NK-92 (cell line): ENCODE results near the gene NT5C3B.

Experiments
- DNase-seq: peaks from one replicate; lab custom pipeline; 2025; ENCODE audit not compliant: unreplicated experiment; lab: John Stamatoyannopoulos, UW

The NT5C3B gene

DNA sequence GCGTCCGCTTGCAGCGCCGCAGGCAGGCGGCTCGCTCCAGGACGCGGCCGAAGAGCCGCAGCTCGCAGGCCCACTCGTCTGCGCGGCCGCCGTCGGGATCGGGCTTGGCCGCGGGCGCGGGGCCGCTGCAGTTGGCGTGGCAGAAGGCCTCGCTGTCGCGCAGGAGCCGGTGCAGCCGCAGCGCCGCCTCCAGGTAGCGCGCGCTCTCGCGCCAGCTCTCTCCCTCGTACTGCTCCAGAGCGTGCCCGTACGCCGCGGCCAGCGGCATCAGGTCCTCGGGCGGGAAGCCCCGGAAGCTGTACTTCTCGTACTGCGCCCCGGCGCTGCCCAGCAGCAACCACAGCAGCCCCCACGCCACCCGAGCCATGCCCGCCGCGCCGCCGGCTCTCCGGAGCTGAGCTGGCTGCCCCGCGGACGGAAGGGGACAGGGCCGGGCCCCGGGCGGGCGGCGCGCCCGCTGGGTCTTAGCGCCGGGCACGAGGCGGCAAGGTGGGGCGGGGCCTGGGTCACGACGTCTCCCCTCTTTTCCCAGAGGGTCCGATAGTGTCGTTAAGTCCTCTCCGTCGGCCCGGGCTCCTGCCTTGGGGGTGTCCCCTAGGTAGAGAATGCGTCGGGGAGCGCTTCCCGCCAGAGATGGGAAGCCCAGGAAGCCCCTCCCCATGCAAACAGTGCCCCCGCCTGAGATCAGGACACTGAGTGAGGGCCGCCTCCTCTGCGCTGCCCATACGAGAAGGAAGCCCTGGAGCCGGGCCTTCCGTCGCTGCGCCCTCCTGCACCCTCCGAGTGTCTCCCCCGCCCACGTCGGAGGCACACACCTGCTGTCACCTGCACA, 24.3 kb downstream of the NT5C3B start, which contains the start of gene P3H4:
Gene P3H4 (minus strand): TSS at position 401 of the 832 bp plus-strand sequence. CDS start 34 bp downstream, at position 367.
- no peak for DNase-seq

DNA sequence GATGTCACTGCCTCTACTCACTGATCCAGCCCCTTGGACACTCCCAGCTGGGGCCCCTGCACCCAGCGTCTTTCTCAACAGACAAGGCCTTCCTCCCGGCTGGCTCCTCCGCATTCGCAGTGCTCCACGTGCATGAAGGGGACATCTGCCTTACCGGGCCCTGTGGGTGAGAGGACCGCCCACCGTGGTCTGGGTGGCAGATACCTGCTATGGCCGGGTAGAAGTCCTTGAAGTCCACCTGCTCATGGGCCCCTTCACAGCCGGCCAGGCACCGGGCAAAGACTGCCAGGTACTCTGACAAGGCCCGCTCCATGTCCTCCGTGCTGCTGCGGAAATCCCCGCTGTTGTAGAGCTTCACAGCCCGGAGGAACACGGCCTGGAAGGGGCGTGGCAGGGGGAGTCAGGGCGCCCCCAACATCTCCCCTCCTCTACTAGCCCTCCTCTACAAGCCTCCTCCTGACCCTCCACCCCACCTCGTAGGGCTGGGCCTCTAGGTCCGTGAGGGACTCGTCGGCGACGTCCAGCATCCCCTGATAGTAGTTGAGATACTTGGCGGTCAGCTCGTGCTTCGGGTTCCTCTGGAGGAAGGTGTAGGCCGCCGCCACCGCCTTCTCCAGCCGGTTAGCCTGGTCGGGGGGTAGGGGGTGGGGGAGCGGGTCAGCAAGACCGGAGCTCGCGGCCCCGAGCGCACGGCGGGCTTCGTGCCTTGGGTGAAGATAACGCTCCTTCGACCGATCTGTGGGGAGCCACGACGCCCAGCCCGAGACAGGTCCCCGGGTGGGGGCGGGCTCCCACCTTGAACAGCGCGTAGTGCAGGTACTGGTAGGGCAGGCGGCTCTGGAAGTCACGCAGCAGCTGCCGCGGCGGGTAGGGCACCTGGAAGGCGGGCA, 25.1 kb downstream of the NT5C3B start:
- no peak for DNase-seq

GRCh38 chr17:41806685-41807445, 29.2 kb downstream of the NT5C3B start:
- DNase-seq: no peak

DNA sequence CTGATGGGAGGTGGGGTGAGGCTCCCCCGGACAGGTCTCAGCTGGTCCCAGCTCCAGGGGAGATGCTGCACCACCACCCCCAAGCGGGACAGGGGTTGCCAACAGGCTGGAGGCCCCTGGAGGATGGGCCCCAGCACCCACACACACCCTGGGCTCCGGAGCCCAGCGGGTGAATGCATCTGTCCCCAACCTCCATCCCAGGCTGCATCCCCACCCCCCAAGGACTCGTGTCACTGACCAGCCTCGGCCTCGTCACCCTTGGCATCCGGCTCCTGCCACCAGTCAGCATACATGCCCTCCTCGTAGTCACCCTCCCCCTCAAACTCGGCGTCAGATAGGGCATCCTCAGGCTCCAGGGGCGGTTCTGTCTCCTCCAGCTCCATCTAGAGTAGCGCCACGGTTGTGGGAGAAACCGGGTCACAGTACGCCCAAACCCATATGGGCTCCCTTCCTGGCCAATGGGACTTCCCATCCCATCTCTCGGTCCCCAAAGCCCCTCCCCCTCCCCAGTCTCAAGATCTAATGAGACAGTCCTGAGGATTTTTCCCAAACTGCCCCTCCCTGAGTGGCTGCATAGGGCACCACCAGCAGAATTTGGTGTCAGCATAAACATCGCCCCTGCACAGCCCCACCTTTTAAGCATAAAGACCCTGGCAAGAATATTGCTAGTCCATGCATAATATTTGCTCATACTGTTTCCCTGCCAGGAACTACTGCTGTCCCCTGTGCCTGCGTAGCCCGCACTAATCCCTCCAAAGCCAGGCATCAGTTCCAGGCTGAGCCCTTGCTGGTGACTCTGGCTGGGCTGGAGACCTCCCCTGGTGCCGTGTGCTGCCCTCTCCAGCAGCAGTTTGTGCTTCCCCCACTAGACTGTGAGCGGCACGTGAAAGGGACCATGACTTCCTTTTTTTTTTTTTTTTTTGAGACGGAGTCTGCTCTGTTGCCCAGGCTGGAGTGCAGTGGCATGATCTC, 32.7 kb downstream of the NT5C3B start:
- DNase-seq: no peak

DNA sequence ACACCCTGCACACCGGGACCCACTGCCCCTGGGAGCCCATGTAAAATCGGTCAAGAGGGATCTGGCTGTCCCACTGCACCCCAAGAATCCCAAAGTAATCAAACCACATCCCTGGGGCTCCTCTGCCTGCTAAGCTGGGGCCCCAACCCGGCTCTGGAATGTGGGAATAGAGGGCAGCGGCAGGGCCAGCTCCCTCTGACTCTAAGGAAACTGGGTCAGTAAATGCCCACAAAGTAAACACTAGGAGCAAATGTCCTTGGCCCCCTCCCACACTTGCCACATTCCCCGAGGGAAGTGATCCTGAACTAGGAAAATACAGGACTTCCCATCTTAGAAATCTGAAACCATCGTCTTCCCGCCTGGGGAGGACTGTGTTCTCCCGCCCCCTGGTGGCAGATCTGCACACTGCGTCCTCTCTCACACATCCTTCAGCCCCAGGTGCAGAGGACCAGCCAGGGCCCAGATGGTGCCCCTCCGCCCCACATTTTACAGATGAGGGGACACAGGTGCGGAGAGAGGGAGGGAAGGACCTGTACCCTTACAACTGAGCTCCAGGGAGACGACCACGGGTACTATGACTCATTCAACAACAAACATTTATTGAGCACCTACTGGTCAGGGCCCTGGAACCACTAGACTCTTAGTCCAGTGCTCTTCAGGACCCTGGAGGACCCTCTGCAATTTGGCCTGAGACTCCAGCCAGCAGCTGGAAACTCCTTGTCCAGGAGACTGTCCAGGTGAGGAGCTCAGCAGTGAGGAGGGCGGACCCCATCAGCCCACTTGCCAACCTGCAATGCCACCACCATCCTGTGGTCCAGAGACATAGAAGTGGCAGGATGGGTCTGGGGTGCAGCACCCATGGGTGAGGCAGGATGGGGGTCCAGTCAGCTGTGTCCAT, 34.4 kb downstream of the NT5C3B start:
- DNase-seq: no peak

DNA sequence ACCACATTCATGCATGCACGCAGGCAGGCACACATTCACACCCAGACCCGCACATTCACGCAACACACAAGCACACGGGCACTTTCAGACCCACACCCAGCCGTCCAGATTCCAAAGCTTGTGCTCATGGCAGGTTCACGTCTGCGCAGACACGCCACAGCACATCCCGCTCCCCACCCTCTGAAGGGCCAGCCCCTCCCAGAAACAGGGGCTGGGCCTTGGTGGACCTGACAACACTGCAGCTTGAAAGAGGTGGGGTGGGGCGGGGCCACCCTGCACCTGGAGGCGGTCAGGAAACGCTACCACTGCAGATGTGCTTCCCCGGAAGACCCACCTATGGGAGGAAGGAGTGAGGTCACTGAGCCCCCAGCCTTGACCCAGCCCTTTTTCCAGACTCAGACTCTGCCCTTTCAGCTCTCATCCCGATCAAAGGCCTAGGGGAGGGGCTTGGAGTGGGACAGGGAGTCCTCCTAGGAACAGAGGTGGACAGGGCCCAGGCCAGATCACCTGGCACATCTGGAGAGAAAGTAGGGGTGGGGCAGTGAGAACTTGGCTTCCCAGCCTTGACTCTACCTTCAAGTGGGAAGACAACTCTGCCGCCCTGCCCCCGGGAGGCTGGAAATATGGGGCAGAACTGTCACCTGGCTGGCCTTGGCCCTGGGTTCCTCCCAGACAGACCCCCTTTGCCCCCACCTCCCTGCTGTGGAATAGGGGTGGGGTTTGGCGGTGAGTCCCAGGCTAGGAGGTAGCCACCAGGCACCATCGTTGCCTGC, 35.2 kb downstream of the NT5C3B start:
- no peak for DNase-seq

- DNase-seq: no peak
Observed at GRCh38 chr17:41799366-41799765, 36.7 kb downstream of the NT5C3B start.

DNA sequence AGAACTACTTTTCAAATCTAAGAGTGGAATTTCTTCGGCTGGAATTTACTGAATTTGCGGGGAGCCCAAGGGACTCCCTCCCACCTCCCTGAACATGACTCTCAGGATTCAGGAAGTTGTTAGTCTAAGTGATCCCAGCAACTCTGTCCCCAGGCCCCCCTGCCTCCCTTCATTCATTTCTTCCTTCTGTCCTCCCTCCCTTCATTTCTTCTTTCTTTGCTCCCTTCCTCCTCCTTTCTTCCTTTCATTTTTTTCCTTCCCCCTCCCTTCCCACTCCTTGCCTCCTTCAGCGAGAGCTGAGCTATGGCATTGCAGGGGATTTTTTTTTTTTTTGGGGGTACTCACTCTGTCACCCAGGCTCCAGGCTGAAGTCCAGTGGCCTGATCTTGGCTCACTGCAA, 38.7 kb downstream of the NT5C3B start:
- no peak for DNase-seq

DNA sequence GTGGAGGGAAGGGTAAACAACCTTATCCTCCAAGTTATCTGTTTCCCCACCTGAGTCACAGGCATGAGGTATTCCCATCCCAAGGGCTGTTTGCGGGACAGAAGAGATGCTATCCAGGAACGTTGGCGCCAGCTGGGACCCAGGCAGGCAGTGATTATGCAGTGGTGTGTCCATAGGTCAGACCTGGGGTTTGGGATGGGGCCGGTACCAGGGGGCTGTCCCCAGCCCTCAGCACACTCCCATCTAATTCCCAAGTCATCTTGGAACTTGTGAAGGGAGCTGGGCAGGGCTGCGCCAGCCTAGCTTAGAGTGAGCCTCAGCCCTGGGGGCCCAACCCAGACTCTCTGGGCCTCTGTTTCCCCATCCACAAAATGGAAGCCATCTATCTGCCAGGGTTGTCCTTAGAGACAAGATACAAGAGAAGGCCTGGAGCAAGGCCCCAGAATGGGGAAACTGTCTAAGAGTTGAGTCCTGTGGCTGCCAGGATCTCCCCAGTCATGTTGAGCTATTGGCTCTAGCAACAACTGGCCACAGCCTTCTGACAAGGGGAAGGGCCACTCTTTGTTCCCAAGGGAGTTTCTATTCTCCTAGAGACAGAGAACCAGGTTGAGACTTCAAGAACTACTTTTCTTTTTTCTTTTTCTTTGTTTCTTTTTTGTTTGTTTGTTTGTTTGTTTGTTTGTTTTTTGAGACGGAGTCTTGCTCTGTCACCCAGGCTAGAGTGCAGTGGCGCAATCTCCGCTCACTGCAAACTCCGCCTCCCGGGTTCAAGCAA, 39.7 kb downstream of the NT5C3B start:
- no peak for DNase-seq

- no peak for DNase-seq
Observed at GRCh38 chr17:41794540-41794975, 41.5 kb downstream of the NT5C3B start.

- DNase-seq: no peak
Observed at GRCh38 chr17:41793784-41794539, 42.1 kb downstream of the NT5C3B start.

- DNase-seq: no peak
Observed at GRCh38 chr17:41792845-41793783, 42.9 kb downstream of the NT5C3B start.

DNA sequence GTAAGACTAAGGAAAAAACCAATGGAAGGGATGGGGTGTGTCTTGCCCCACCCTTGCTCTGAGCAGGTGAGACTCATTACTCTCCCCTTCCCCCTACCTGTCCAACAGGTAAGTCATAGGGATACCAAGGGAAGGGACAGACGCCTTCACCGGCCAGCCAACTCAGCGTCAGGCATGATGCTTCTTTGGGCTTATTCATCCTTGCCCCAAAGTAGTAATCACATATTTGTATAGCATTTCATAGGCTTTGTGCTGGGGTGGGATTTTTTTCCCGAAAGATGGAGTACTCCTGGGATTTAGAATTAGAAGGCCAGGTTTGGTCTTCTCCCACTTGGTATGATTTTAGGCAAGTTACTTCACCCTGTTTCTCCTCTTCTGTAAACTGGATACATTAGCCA, 49.0 kb downstream of the NT5C3B start:
- no peak for DNase-seq

GRCh38 chr17:41786227-41787020, 49.6 kb downstream of the NT5C3B start, which contains the start of gene JUP:
TSS of gene JUP (minus strand) at chr17:41786711. CDS start at chr17:41771854, 14,857 bp downstream.
- DNase-seq: no peak

DNA sequence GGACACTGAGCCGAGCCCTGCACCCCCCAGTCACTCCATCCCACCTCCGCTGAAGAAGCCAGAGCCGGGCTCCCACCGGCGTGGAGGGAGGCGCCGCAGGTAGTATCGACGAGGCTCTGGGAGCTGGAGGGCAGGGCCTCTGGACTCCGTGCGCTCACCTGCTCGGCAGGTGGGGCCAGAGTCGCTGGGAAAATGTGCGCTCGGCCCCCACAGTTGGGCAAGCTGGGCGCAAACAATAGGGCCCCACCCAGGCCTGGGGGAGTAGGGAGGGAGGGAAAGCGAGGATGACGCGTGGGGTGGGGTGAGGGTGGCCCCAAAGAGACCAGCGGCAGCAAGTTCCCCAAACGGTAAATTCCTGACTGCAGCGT, 50.2 kb downstream of the NT5C3B start:
- DNase-seq: no peak
